HCT116 (cell line): ENCODE results near the gene RALGPS1. TPM values are rescaled to one million over a fixed set of nuclear protein-coding genes. Genes with fewer than 3 reads are reported as not detected.

Source experiments
- ATAC-seq: fragments of 200-7000 bp; cut with Tn5 transposase; 2 replicates; pipeline ENCODE4 v1.9.1; 2020; ENCODE audit warnings: mild to moderate bottlenecking, moderate library complexity
- BruUV-seq: library from RNA; stranded (reverse); fragments of 400-500 nt; replicated peaks from 2 replicates; lab custom pipeline; 2021; lab: Mats Ljungman, UMichigan
- CTCF ChIA-PET: fragments of 300-600 bp; sonication (Branson Sonifier 250); formaldehyde crosslinking; loops from one replicate; lab custom pipeline; 2021; ENCODE audit warnings: antibody characterized with exemption; lab: Charles Lee
- POLR2A ChIA-PET: fragments of 300-600, 350-600 bp; sonication (Branson Sonifier 250); formaldehyde crosslinking; loops from one replicate; lab custom pipeline; 2021; ENCODE audit warnings: antibody characterized with exemption; lab: Charles Lee
- RAD21 ChIA-PET, 2 experiments: fragments of 300-600 bp; sonication (Branson Sonifier 250); formaldehyde crosslinking; loops; one replicate each; lab custom pipeline; 2023; ENCODE audit warnings: low total read pairs in 2 of 2; ENCODE audit not compliant: uncharacterized antibody in 2 of 2, unreplicated experiment in 2 of 2, low non-redundant PET in 1 of 2; lab: Charles Lee
- DNase-seq: peaks from one replicate; pipeline ENCODE4 v3.0.0-alpha.2; 2010; ENCODE audit warnings: low read depth, low spot score
- H2AFZ ChIP-seq: fragments of 200-600 bp; shearing (Covaris generic), sonication (generic); 2 replicates; pipeline ENCODE4 v1.6.1; 2017; ENCODE audit warnings: low read depth, mixed run types, mixed read lengths, antibody characterized with exemption, low read length; ENCODE audit not compliant: poor library complexity, severe bottlenecking
- H3K27ac ChIP-seq: 2 replicates; pipeline ENCODE4 v1.5.1; 2012; ENCODE audit warnings: low read depth, low read length
- H3K27me3 ChIP-seq: fragments of 200-600 bp; sonication (generic); 2 replicates; pipeline ENCODE4 v1.6.1; 2016; ENCODE audit warnings: mixed run types, low read length, mixed read lengths; ENCODE audit not compliant: insufficient read depth
- H3K36me3 ChIP-seq, 2 experiments: fragments of 200-500 bp in 1 of 2; fragments of 200-600 bp in 1 of 2; sonication (Bioruptor generic) in 1 of 2; sonication (generic) in 1 of 2; 2 replicates each; pipeline versions ENCODE4 v1.5.1 to v1.6.1; 2014 to 2016; ENCODE audit warnings: low read length in 2 of 2, inconsistent platforms in 1 of 2, mixed read lengths in 1 of 2, mixed run types in 1 of 2; ENCODE audit not compliant: insufficient read depth in 2 of 2, control insufficient read depth in 1 of 2
- H3K4me1 ChIP-seq, 2 experiments: fragments of 200-600 bp in 1 of 2; sonication (generic) in 1 of 2; 2 replicates each; pipeline versions ENCODE4 v1.5.1 to v1.6.1; 2012 to 2017; ENCODE audit warnings: low read length in 2 of 2, inconsistent platforms in 1 of 2, mild to moderate bottlenecking in 1 of 2, mixed read lengths in 1 of 2, mixed run types in 1 of 2, moderate library complexity in 1 of 2; ENCODE audit not compliant: insufficient read depth in 2 of 2, control insufficient read depth in 1 of 2
- H3K4me2 ChIP-seq: fragments of 200-600 bp; sonication (generic); 2 replicates; pipeline ENCODE4 v1.6.1; 2017; ENCODE audit warnings: mixed run types, low read length, mixed read lengths
- H3K4me3 ChIP-seq, 2 experiments: fragments of 200-600 bp in 1 of 2; sonication (generic) in 1 of 2; replicated peaks in 1 of 2; 2 replicates each; pipeline ENCODE4 v1.5.1; 2011 to 2016; ENCODE audit warnings: low read length in 2 of 2, control low read depth in 1 of 2, low read depth in 1 of 2, mild to moderate bottlenecking in 1 of 2, mixed read lengths in 1 of 2, mixed run types in 1 of 2
- H3K79me2 ChIP-seq: fragments of 200-600 bp; sonication (generic); 2 replicates; pipeline ENCODE4 v1.6.1; 2017; ENCODE audit warnings: mild to moderate bottlenecking, mixed run types, low read length, moderate library complexity, mixed read lengths; ENCODE audit not compliant: insufficient read depth
- H3K9ac ChIP-seq: fragments of 200-600 bp; sonication (generic); 2 replicates; pipeline ENCODE4 v1.6.1; 2016; ENCODE audit warnings: low read length, mixed read lengths
- H3K9me2 ChIP-seq: fragments of 200-600 bp; sonication (generic), shearing (Covaris generic); 2 replicates; pipeline ENCODE4 v1.6.1; 2017; ENCODE audit warnings: mixed run types, mild to moderate bottlenecking, moderate library complexity; ENCODE audit not compliant: insufficient read depth
- H3K9me3 ChIP-seq, 2 experiments: fragments of 200-500 bp in 1 of 2; fragments of 200-600 bp in 1 of 2; sonication (Bioruptor generic) in 1 of 2; sonication (generic) in 1 of 2; 2 replicates each; pipeline ENCODE4 v1.6.1; 2014 to 2017; ENCODE audit warnings: low read length in 2 of 2, mixed read lengths in 2 of 2, inconsistent platforms in 1 of 2, low read depth in 1 of 2, mild to moderate bottlenecking in 1 of 2, mixed run types in 1 of 2, moderate library complexity in 1 of 2; ENCODE audit not compliant: control insufficient read depth in 1 of 2, insufficient read depth in 1 of 2
- H4K20me1 ChIP-seq: fragments of 200-600 bp; sonication (generic), shearing (Covaris generic); 2 replicates; pipeline ENCODE4 v1.6.1; 2017; ENCODE audit warnings: mixed run types, mild to moderate bottlenecking, moderate library complexity; ENCODE audit not compliant: insufficient read depth
- ATF3 ChIP-seq: IDR thresholded peaks from 2 replicates; pipeline ENCODE4 v1.6.1; 2012
- CBX3 ChIP-seq: IDR thresholded peaks from 2 replicates; pipeline ENCODE4 v1.6.1; 2012; ENCODE audit warnings: low read depth
- CEBPB ChIP-seq: IDR thresholded peaks from 2 replicates; pipeline ENCODE4 v1.6.1; 2012; ENCODE audit warnings: low read depth
- ELF1 ChIP-seq: IDR thresholded peaks from 2 replicates; pipeline ENCODE4 v1.6.1; 2012; ENCODE audit warnings: low read depth, borderline replicate concordance
- EZH2phosphoT487 ChIP-seq: fragments of 200-600 bp; IDR thresholded peaks from 2 replicates; pipeline ENCODE4 v1.6.1; 2018; ENCODE audit warnings: antibody characterized with exemption, borderline replicate concordance
- RAD21 ChIP-seq: IDR thresholded peaks from 2 replicates; pipeline ENCODE4 v1.6.1; 2012; ENCODE audit warnings: low read depth, mild to moderate bottlenecking
- REST ChIP-seq: IDR thresholded peaks from 2 replicates; pipeline ENCODE4 v1.6.1; 2012; ENCODE audit warnings: low read depth
- SIN3A ChIP-seq: IDR thresholded peaks from 2 replicates; pipeline ENCODE4 v1.6.1; 2012; ENCODE audit warnings: low read depth
- TCF7L2 ChIP-seq: IDR thresholded peaks from 2 replicates; pipeline ENCODE4 v1.7.0; 2011; ENCODE audit warnings: borderline replicate concordance, inconsistent platforms; ENCODE audit not compliant: insufficient read depth, insufficient read length; ENCODE audit errors: extremely low read depth
- YY1 ChIP-seq: IDR thresholded peaks from 2 replicates; pipeline ENCODE4 v1.6.1; 2011; ENCODE audit warnings: low read length, low read depth, moderate library complexity, mild to moderate bottlenecking; ENCODE audit not compliant: insufficient replicate concordance; ENCODE audit errors: extremely low read depth
- ZNF274 ChIP-seq: fragments of 200-500 bp; sonication (Bioruptor generic); IDR thresholded peaks from 2 replicates; pipeline ENCODE4 v1.6.1; 2014; ENCODE audit warnings: mild to moderate bottlenecking, low read depth, low read length, inconsistent platforms
- intact Hi-C: fragments of 100-400 bp; cut with micrococcal nuclease; formaldehyde crosslinking; loops from 2 replicates; pipeline ENCODE4 v1.10.0; 2022
- total RNA-seq: library from RNA; stranded (reverse); gene quantifications from one replicate; pipeline ENCODE4 v1.2.1, GENCODE V29; 2021; ENCODE audit not compliant: unreplicated experiment
- TF ChIP-seq, protein P1 (sequence below), 3 experiments: fragments of 200-600 bp in 1 of 3; sonication (generic) in 1 of 3; IDR thresholded peaks in 2 of 3; conservative IDR thresholded peaks in 1 of 3; 2 replicates each; pipeline ENCODE4 v1.5.1; 2012 to 2017; ENCODE audit warnings: low read depth in 2 of 3, low read length in 2 of 3, antibody characterized with exemption in 1 of 3, borderline replicate concordance in 1 of 3, control low read depth in 1 of 3, mild to moderate bottlenecking in 1 of 3, mixed read lengths in 1 of 3, mixed run types in 1 of 3, moderate library complexity in 1 of 3; ENCODE audit not compliant: insufficient read depth in 1 of 3

Gene RALGPS1
- total RNA-seq, 1 experiment from 2014 or later: 7.6 TPM

DNA sequence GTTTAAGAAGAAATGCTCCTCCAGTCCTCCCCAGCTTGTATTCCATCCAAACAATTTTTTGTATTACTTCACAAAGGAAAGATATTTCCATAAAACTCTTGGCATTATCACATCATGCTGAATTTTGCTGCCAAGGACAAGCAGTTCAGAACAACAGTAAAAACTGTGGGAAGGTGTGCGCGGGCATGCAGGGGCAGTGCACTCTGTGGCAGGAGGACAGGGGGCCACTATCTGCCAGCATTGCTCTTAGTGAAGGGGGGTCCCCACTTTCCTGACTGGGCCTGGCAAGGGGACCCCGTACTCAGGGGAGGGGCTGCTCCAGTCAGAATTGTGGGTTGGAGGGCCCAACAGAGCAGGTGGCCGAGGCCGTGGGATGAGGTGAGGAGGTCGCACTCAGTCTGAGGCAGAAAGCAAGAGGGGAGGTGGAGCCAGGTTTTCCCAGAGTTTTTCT, 175.1 kb downstream of the RALGPS1 start:
- intact Hi-C loops: no loop called here
- Histone ChIP-seq H4K20me1 (no peaks in the 10 kb centered on the region), H3K9me2 (no peaks in the 10 kb centered on the region), H3K4me2 (no peak overlapping the region), H2AFZ (no peak overlapping the region), H3K4me3 (no peak overlapping the region), H3K4me1 (no peaks in the 10 kb centered on the region), H3K9ac (no peak overlapping the region), H3K36me3 (no peaks in the 10 kb centered on the region), H3K27me3 (no peaks in the 10 kb centered on the region), H3K9me3 (no peaks in the 10 kb centered on the region), H3K79me2 (no peaks in the 10 kb centered on the region), H3K27ac (no peak overlapping the region)
- ChIA-PET CTCF (no interaction called here), RAD21 (no interaction called here), POLR2A (no interaction called here)
- TF ChIP-seq CEBPB (no peak), ATF3 (no peak), ZNF274 (no peak), RAD21 (no peak), TCF7L2 (no peak), CBX3 (no peak), EZH2phosphoT487 (no peak), ELF1 (no peak), REST (no peak), YY1 (no peak), SIN3A (no peak)
- TF ChIP-seq, protein P1, sequence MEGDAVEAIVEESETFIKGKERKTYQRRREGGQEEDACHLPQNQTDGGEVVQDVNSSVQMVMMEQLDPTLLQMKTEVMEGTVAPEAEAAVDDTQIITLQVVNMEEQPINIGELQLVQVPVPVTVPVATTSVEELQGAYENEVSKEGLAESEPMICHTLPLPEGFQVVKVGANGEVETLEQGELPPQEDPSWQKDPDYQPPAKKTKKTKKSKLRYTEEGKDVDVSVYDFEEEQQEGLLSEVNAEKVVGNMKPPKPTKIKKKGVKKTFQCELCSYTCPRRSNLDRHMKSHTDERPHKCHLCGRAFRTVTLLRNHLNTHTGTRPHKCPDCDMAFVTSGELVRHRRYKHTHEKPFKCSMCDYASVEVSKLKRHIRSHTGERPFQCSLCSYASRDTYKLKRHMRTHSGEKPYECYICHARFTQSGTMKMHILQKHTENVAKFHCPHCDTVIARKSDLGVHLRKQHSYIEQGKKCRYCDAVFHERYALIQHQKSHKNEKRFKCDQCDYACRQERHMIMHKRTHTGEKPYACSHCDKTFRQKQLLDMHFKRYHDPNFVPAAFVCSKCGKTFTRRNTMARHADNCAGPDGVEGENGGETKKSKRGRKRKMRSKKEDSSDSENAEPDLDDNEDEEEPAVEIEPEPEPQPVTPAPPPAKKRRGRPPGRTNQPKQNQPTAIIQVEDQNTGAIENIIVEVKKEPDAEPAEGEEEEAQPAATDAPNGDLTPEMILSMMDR (IDR thresholded peaks at IDR 0.05 in 2 of 3, conservative IDR thresholded peaks at IDR 0.05 in 1 of 3; ENCODE audit: borderline replicate concordance in 1 of 3, insufficient read depth in 1 of 3, low read depth in 2 of 3, low read length in 2 of 3): no peak
- BruUV-seq: no TSS peak
- no peak for ATAC-seq
- DNase-seq: no peak
